Medulla oblongata (tissue), 1 donor: ENCODE data around the gene TFG.

Source experiments
- DNase-seq: peaks from one replicate; pipeline ENCODE4 v3.0.0-alpha.2; 2015; ENCODE audit errors: extremely low spot score

TFG gene

GRCh38 chr3:100754563-100755334, 45.5 kb downstream of the TFG start:
- DNase-seq = no peak

- peak; percentile 8 for DNase-seq
These were observed 47.1 kb downstream of the TFG start for GRCh38 chr3:100756441-100756840.

- DNase-seq = no peak
These were observed 49.9 kb downstream of the TFG start for GRCh38 chr3:100759159-100759558.

GRCh38 chr3:100759950-100760349, 50.7 kb downstream of the TFG start:
- no peak for DNase-seq

GRCh38 chr3:100760377-100760776, 51.1 kb downstream of the TFG start:
- no peak for DNase-seq

- no peak for DNase-seq
These were observed 52.1 kb downstream of the TFG start for GRCh38 chr3:100761211-100761942.

- DNase-seq = no peak
These were observed 52.7 kb downstream of the TFG start for GRCh38 chr3:100761951-100762350.

- no peak for DNase-seq
These were observed 56.2 kb downstream of the TFG start for GRCh38 chr3:100765437-100765975.

- no peak for DNase-seq
These were observed 56.8 kb downstream of the TFG start for GRCh38 chr3:100766069-100766468.

GRCh38 chr3:100769693-100770092, 60.4 kb downstream of the TFG start:
- DNase-seq = no peak

- DNase-seq = no peak
These were observed 65.9 kb downstream of the TFG start for GRCh38 chr3:100775226-100775625.

- no peak for DNase-seq
These were observed 66.4 kb downstream of the TFG start for GRCh38 chr3:100775669-100776068.

GRCh38 chr3:100776097-100776729, 66.9 kb downstream of the TFG start:
- no peak for DNase-seq

GRCh38 chr3:100776746-100777145, 67.5 kb downstream of the TFG start:
- DNase-seq = no peak

GRCh38 chr3:100777271-100777670, 68.0 kb downstream of the TFG start:
- no peak for DNase-seq

- no peak for DNase-seq
These were observed 70.2 kb downstream of the TFG start for GRCh38 chr3:100779480-100779879.

- no peak for DNase-seq
These were observed 70.9 kb downstream of the TFG start for GRCh38 chr3:100780071-100780622.

GRCh38 chr3:100781301-100781700, 72.0 kb downstream of the TFG start:
- DNase-seq = no peak

- no peak for DNase-seq
These were observed 73.1 kb downstream of the TFG start for GRCh38 chr3:100782348-100782747.

GRCh38 chr3:100782906-100783305, 73.6 kb downstream of the TFG start:
- no peak for DNase-seq

- no peak for DNase-seq
These were observed 74.3 kb downstream of the TFG start for GRCh38 chr3:100783619-100784018.

GRCh38 chr3:100789579-100789978, 80.3 kb downstream of the TFG start:
- no peak for DNase-seq
